Measurements from ENCODE around the gene CREBL2. TPM values are rescaled to one million over a fixed set of nuclear protein-coding genes. Genes with fewer than 3 reads are reported as not detected.

The CREBL2 gene
- total RNA-seq, 2 donors from 2014 or later: 22.7 to 27.4 TPM

GRCh38 chr12:12686925-12687324, 75.2 kb downstream of the CREBL2 start:
- H3K27ac ChIP-seq: no peak overlapping the region
- no peak overlapping the region for H3K4me3 ChIP-seq
- no peaks in the 10 kb centered on the region for H3K9me3 ChIP-seq
- no peaks in the 10 kb centered on the region for H3K36me3 ChIP-seq
- DNase-seq (ENCODE audit: low spot score): no peak
- peaks cover 0 to 6% of the 10 kb centered on the region in 2 donors for H3K4me1 ChIP-seq
- no peaks in the 10 kb centered on the region for H3K27me3 ChIP-seq
- TF ChIP-seq CTCF (IDR thresholded peaks at IDR 0.05): no peak

GRCh38 chr12:12689647-12690300, 78.1 kb downstream of the CREBL2 start:
- Histone ChIP-seq H3K4me3 (no peak overlapping the region), H3K27ac (no peak overlapping the region), H3K36me3 (no peaks in the 10 kb centered on the region), H3K27me3 (no peaks in the 10 kb centered on the region), H3K4me1 (no peaks in the 10 kb centered on the region), H3K9me3 (no peaks in the 10 kb centered on the region)
- DNase-seq (ENCODE audit: low spot score): no peak
- TF ChIP-seq CTCF (IDR thresholded peaks at IDR 0.05): no peak

GRCh38 chr12:12691549-12691948, 79.9 kb downstream of the CREBL2 start:
- Histone ChIP-seq H3K36me3 (no peaks in the 10 kb centered on the region), H3K27me3 (no peaks in the 10 kb centered on the region), H3K4me3 (no peak overlapping the region), H3K27ac (no peak overlapping the region), H3K4me1 (peaks cover 0 to 5% of the 10 kb centered on the region in 2 donors), H3K9me3 (no peaks in the 10 kb centered on the region)
- no peak for DNase-seq (ENCODE audit: low spot score)
- TF ChIP-seq CTCF (IDR thresholded peaks at IDR 0.05): no peak

- H3K4me3 ChIP-seq: no peak overlapping the region
- no peak for DNase-seq (ENCODE audit: low spot score)
- H3K4me1 ChIP-seq: peaks cover 0 to 8% of the 10 kb centered on the region in 2 donors
- no peaks in the 10 kb centered on the region for H3K9me3 ChIP-seq
- TF ChIP-seq CTCF (IDR thresholded peaks at IDR 0.05): no peak
- no peaks in the 10 kb centered on the region for H3K27me3 ChIP-seq
- no peaks in the 10 kb centered on the region for H3K36me3 ChIP-seq
- H3K27ac ChIP-seq: no peak overlapping the region
Observed at GRCh38 chr12:12693111-12693671, 81.5 kb downstream of the CREBL2 start.

Other genes with a start within 250 kb of the CREBL2 start
- 10 to 100 TPM in 1 of 2 donors, 1 to 10 TPM in 1; 9.6 to 18.7 TPM for gene DUSP16, start 49.0 kb upstream of the CREBL2 start, total RNA-seq
- gene GPR19, start 84.3 kb downstream of the CREBL2 start, total RNA-seq: not detected
- 10 to 100 TPM; 31.1 to 38.1 TPM for gene CDKN1B, start 105.5 kb downstream of the CREBL2 start, total RNA-seq
- 10 to 100 TPM; 49.9 to 70.2 TPM for gene APOLD1, start 173.8 kb downstream of the CREBL2 start, total RNA-seq
- gene DDX47, start 201.5 kb downstream of the CREBL2 start, total RNA-seq: 10 to 100 TPM; 24.1 to 35.6 TPM